Measurements from ENCODE around the gene SIRPD.

Gene SIRPD

GRCh38 chr20:1496930-1497329, 60.6 kb downstream of the SIRPD start:
- no peak overlapping the region for H3K4me3 ChIP-seq
- no peak overlapping the region for H3K27ac ChIP-seq
- H3K9me3 ChIP-seq (replicated peaks in 1 of 11), result peaks cover 0 to 24% (median 6%) of the 10 kb centered on the region in 11 experiments; a peak in 14 of 22 replicates
- no peaks in the 10 kb centered on the region for H4K20me1 ChIP-seq
- H3K9ac ChIP-seq, result no peak overlapping the region
- H3K36me3 ChIP-seq, result no peaks in the 10 kb centered on the region
- peaks cover 0 to 48% (median 0%) of the 10 kb centered on the region in 11 experiments; a peak in 5 of 22 replicates for H3K27me3 ChIP-seq
- no peak overlapping the region for H3K4me2 ChIP-seq
- TF ChIP-seq Cebpa-rat (IDR thresholded peaks at IDR 0.05), result no peak
- peaks cover 28 to 39% (median 35%) of the 10 kb centered on the region in 10 experiments for H3K4me1 ChIP-seq

- Histone ChIP-seq H3K27ac (peak overlapping the region in 6 of 11 experiments; percentile 18 to 95 (median 92); a peak in 6 of 22 replicates), H3K9ac (0 out of 22 replicates have a peak overlapping the region, but pooled peaks of 1 of the 11 experiments have one; percentile 2), H4K20me1 (no peaks in the 10 kb centered on the region), H3K4me3 (no peak overlapping the region), H3K4me1 (peaks cover 43 to 61% (median 59%) of the 10 kb centered on the region in 10 experiments), H3K4me2 (peak overlapping the region; percentile 53 to 97 (median 89)), H3K9me3 (replicated peaks in 1 of 11) (peaks cover 0 to 24% (median 6%) of the 10 kb centered on the region in 11 experiments; a peak in 13 of 22 replicates), H3K27me3 (peaks cover 0 to 32% (median 0%) of the 10 kb centered on the region in 11 experiments; a peak in 4 of 22 replicates), H3K36me3 (no peaks in the 10 kb centered on the region)
- no peak for TF ChIP-seq Cebpa-rat (IDR thresholded peaks at IDR 0.05)
These were observed 63.1 kb downstream of the SIRPD start for GRCh38 chr20:1494436-1494835.

GRCh38 chr20:1493536-1493935, 64.0 kb downstream of the SIRPD start:
- peaks cover 0 to 23% (median 0%) of the 10 kb centered on the region in 11 experiments; a peak in 4 of 22 replicates for H3K27me3 ChIP-seq
- 0 out of 20 replicates have a peak overlapping the region, but pooled peaks of 1 of the 10 experiments have one; percentile 2 for H3K4me3 ChIP-seq
- H3K36me3 ChIP-seq, result peaks cover 0 to 4% (median 0%) of the 10 kb centered on the region in 11 experiments; a peak in 3 of 22 replicates
- H3K9me3 ChIP-seq (replicated peaks in 1 of 11), result peaks cover 2 to 25% (median 8%) of the 10 kb centered on the region in 11 experiments; a peak in 16 of 22 replicates
- H3K4me2 ChIP-seq, result peak overlapping the region; percentile 53 to 97 (median 89)
- peaks cover 43 to 70% (median 65%) of the 10 kb centered on the region in 10 experiments for H3K4me1 ChIP-seq
- H3K9ac ChIP-seq, result no peak overlapping the region; a peak in 1 of 22 replicates
- no peak for TF ChIP-seq Cebpa-rat (IDR thresholded peaks at IDR 0.05)
- H4K20me1 ChIP-seq, result no peaks in the 10 kb centered on the region
- peak overlapping the region; percentile 38 to 96 (median 91); a peak in 19 of 22 replicates for H3K27ac ChIP-seq

GRCh38 chr20:1491860-1492642, 65.5 kb downstream of the SIRPD start:
- H3K4me2 ChIP-seq, result peak overlapping the region; percentile 56 to 97 (median 89)

GRCh38 chr20:1491281-1491840, 66.1 kb downstream of the SIRPD start, which contains the start of gene SIRPB2:
Gene SIRPB2 (minus strand): TSS chr20:1491420. CDS start chr20:1491359, 61 bp downstream.
- Histone ChIP-seq H3K4me2 (peak within 1 kb of the TSS; percentile 56 to 97 (median 89)), H4K20me1 (peaks cover 0 to 11% (median 0%) of the 10 kb centered on the region in 11 experiments; a peak in 2 of 22 replicates), H3K27ac (peak within 1 kb of the TSS; percentile 83 to 96 (median 91)), H3K36me3 (peaks cover 0 to 14% (median 0%) of the 10 kb centered on the region in 11 experiments; a peak in 6 of 22 replicates), H3K9ac (peak within 1 kb of the TSS; percentile 64 to 91 (median 79)), H3K4me1 (peaks cover 43 to 91% (median 66%) of the 10 kb centered on the region in 10 experiments), H3K27me3 (peaks cover 0 to 15% (median 0%) of the 10 kb centered on the region in 11 experiments; a peak in 4 of 22 replicates), H3K4me3 (peak within 1 kb of the TSS in 9 of 10 experiments; percentile 30 to 65 (median 52); a peak in 15 of 20 replicates), H3K9me3 (replicated peaks in 1 of 11) (peaks cover 5 to 21% (median 7%) of the 10 kb centered on the region in 11 experiments; a peak in 15 of 22 replicates)
- TF ChIP-seq Cebpa-rat (IDR thresholded peaks at IDR 0.05), result peak; percentile 66 to 97 (median 93); a peak in 21 of 22 replicates

More at GRCh38 chr20:1491860-1492642, 65.5 kb downstream of the SIRPD start:
- H3K4me1 ChIP-seq, result peaks cover 43 to 84% (median 66%) of the 10 kb centered on the region in 10 experiments
- H3K27me3 ChIP-seq, result peaks cover 0 to 19% (median 0%) of the 10 kb centered on the region in 11 experiments; a peak in 4 of 22 replicates
- H3K4me3 ChIP-seq, result peak overlapping the region in 7 of 10 experiments; percentile 32 to 65 (median 54); a peak in 8 of 20 replicates
- H3K9ac ChIP-seq, result peak overlapping the region; percentile 64 to 91 (median 79)
- H3K27ac ChIP-seq, result peak overlapping the region; percentile 83 to 96 (median 91)
- peak in 9 of 11 experiments; percentile 6 to 80 (median 75); a peak in 17 of 22 replicates for TF ChIP-seq Cebpa-rat (IDR thresholded peaks at IDR 0.05)
- peaks cover 6 to 22% (median 8%) of the 10 kb centered on the region in 11 experiments; a peak in 15 of 22 replicates for H3K9me3 ChIP-seq (replicated peaks in 1 of 11)
- H3K36me3 ChIP-seq, result peaks cover 0 to 14% (median 0%) of the 10 kb centered on the region in 11 experiments; a peak in 6 of 22 replicates
- peaks cover 0 to 5% (median 0%) of the 10 kb centered on the region in 11 experiments; a peak in 2 of 22 replicates for H4K20me1 ChIP-seq

- H3K27ac ChIP-seq, result peak overlapping the region; percentile 83 to 96 (median 91)
- H3K36me3 ChIP-seq, result peaks cover 0 to 14% (median 0%) of the 10 kb centered on the region in 11 experiments; a peak in 6 of 22 replicates
- H4K20me1 ChIP-seq, result peaks cover 0 to 17% (median 0%) of the 10 kb centered on the region in 11 experiments; a peak in 2 of 22 replicates
- H3K27me3 ChIP-seq, result peaks cover 0 to 8% (median 0%) of the 10 kb centered on the region in 11 experiments; a peak in 3 of 22 replicates
- H3K4me1 ChIP-seq, result peaks cover 43 to 97% (median 66%) of the 10 kb centered on the region in 10 experiments
- 0 out of 22 replicates have a peak, but pooled peaks of 1 of the 11 experiments have one; percentile 24 for TF ChIP-seq Cebpa-rat (IDR thresholded peaks at IDR 0.05)
- H3K9ac ChIP-seq, result peak overlapping the region; percentile 64 to 91 (median 79)
- H3K9me3 ChIP-seq (replicated peaks in 1 of 11), result peaks cover 5 to 21% (median 7%) of the 10 kb centered on the region in 11 experiments; a peak in 15 of 22 replicates
- H3K4me3 ChIP-seq, result peak overlapping the region in 9 of 10 experiments; percentile 30 to 65 (median 52); a peak in 15 of 20 replicates
- H3K4me2 ChIP-seq, result peak overlapping the region; percentile 56 to 97 (median 89)
These were observed 66.8 kb downstream of the SIRPD start for GRCh38 chr20:1490643-1491195.

GRCh38 chr20:1489764-1490436, 67.6 kb downstream of the SIRPD start:
- peaks cover 40 to 97% (median 61%) of the 10 kb centered on the region in 10 experiments for H3K4me1 ChIP-seq
- H3K4me2 ChIP-seq, result peak overlapping the region in 10 of 11 experiments; percentile 71 to 97 (median 90); a peak in 19 of 22 replicates
- H4K20me1 ChIP-seq, result peaks cover 0 to 25% (median 0%) of the 10 kb centered on the region in 11 experiments; a peak in 2 of 22 replicates
- peak overlapping the region in 9 of 11 experiments; percentile 70 to 91 (median 83); a peak in 16 of 22 replicates for H3K9ac ChIP-seq
- peaks cover 0 to 14% (median 0%) of the 10 kb centered on the region in 11 experiments; a peak in 6 of 22 replicates for H3K36me3 ChIP-seq
- H3K4me3 ChIP-seq, result peak overlapping the region in 7 of 10 experiments; percentile 34 to 65 (median 54); a peak in 13 of 20 replicates
- peaks cover 0 to under 1% (median 0%) of the 10 kb centered on the region in 11 experiments; a peak in 1 of 22 replicates for H3K27me3 ChIP-seq
- H3K9me3 ChIP-seq (replicated peaks in 1 of 11), result peaks cover 5 to 21% (median 7%) of the 10 kb centered on the region in 11 experiments; a peak in 15 of 22 replicates
- H3K27ac ChIP-seq, result peak overlapping the region; percentile 83 to 96 (median 91)
- peak in 6 of 11 experiments; percentile 8 to 73 (median 60); a peak in 8 of 22 replicates for TF ChIP-seq Cebpa-rat (IDR thresholded peaks at IDR 0.05)

Measured in BLaER1 treated with 17β-estradiol and CSF1 and Interleukin-3, amounts not matched to agents 10 nM and 100 nM (cell line).